ENCODE data around the gene PSEN1.

GRCh38 chr14:73244541-73245290, 108.4 kb downstream of the PSEN1 start:
- TF ChIP-seq, protein P1, sequence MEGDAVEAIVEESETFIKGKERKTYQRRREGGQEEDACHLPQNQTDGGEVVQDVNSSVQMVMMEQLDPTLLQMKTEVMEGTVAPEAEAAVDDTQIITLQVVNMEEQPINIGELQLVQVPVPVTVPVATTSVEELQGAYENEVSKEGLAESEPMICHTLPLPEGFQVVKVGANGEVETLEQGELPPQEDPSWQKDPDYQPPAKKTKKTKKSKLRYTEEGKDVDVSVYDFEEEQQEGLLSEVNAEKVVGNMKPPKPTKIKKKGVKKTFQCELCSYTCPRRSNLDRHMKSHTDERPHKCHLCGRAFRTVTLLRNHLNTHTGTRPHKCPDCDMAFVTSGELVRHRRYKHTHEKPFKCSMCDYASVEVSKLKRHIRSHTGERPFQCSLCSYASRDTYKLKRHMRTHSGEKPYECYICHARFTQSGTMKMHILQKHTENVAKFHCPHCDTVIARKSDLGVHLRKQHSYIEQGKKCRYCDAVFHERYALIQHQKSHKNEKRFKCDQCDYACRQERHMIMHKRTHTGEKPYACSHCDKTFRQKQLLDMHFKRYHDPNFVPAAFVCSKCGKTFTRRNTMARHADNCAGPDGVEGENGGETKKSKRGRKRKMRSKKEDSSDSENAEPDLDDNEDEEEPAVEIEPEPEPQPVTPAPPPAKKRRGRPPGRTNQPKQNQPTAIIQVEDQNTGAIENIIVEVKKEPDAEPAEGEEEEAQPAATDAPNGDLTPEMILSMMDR (IDR thresholded peaks at IDR 0.05), result no peak
- TF ChIP-seq POLR2A (IDR thresholded peaks at IDR 0.05), result no peak
- TF ChIP-seq POLR2AphosphoS5 (IDR thresholded peaks at IDR 0.05), result no peak

Measured in transverse colon (tissue), 4 donors.